Measurements from ENCODE around the gene PPP1R37. TPM values are rescaled to one million over a fixed set of nuclear protein-coding genes. Genes with fewer than 3 reads are reported as not detected.
A peak's percentile ranks its signal among the peaks of the same experiment; 100 is the strongest.

PPP1R37 gene
- total and polyA plus RNA-seq, 2 of the 8 experiments (the other 6 are each of a cell fraction or from before 2014, with no cell fraction given), result 14.6 to 25.7 TPM

- TF ChIP-seq CHD7 (IDR thresholded peaks at IDR 0.05; ENCODE audit: insufficient replicate concordance, low read length) (no peak), RAD21 (IDR thresholded peaks at IDR 0.05 in 1 of 2, conservative IDR thresholded peaks at IDR 0.05 in 1 of 2; ENCODE audit: low read depth in 2 of 2, low read length in 2 of 2) (peak; percentile 7 to 16; a peak in 2 of 4 replicates)
Observed at GRCh38 chr19:45115809-45116615, 23.0 kb downstream of the PPP1R37 start (continued).
